HG03521 (cell line): ENCODE results near the gene TRIM59.

Experiments
- ATAC-seq: cut with Tn5 transposase; IDR thresholded peaks from one replicate; pipeline ENCODE4 v1.9.1; 2021; ENCODE audit warnings: mild to moderate bottlenecking, moderate library complexity; ENCODE audit not compliant: unreplicated experiment

The TRIM59 gene

DNA sequence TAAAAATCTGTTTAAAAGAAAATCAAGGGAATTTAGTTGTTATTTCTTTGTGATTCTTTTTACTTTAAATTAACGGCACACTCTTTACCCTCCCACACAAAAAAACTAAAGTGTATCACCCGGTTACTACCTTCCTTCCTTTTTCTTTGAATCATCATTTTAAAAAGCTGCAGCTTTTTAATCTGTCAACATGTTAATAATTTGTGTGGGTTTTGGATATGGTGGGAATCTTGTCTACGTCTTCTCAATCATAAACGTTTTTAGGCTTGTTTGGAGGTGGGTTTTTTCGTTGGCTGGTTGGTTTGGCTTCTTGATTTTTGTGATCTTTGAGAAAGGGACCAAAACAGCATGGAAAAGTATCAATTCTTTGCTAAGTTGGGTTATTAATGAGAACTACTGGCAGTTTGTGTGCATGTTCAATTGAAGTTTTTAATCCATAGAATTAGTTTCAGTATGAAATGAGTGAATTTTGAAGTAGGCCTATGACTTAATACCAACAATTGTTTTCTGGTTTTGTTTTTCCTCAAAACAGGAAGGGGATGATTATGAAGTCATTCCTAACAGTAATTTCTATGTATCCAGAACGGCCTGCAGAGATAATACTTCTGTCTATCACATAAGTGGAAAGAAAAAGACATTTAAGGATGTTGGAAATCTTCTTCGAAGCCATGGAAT, 45.7 kb downstream of the TRIM59 start:
- ATAC-seq = no peak

DNA sequence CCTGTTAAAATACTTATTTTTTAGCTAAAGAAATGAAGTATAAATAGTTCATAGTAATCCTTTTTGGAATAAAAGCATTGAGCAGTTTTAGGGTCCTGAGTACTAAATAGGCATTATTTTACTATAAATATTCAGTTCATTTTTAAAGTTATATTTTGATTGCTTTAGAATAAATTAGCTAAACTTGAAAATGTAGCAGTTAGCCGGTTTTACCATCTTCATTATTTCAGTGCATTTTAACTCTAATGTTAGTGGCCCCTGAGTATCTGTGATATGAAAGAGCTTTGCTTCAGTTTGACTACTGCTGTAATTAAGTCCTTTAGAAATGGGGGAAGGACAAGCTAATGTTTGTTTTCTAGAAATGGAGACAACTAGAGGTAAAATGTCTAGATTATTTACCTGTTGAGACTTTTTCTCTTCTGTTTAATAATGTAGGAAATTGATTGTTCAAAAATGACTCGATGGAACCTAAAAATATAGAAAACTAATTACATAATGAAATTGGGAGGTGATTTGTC, 46.5 kb downstream of the TRIM59 start:
- ATAC-seq = no peak

DNA sequence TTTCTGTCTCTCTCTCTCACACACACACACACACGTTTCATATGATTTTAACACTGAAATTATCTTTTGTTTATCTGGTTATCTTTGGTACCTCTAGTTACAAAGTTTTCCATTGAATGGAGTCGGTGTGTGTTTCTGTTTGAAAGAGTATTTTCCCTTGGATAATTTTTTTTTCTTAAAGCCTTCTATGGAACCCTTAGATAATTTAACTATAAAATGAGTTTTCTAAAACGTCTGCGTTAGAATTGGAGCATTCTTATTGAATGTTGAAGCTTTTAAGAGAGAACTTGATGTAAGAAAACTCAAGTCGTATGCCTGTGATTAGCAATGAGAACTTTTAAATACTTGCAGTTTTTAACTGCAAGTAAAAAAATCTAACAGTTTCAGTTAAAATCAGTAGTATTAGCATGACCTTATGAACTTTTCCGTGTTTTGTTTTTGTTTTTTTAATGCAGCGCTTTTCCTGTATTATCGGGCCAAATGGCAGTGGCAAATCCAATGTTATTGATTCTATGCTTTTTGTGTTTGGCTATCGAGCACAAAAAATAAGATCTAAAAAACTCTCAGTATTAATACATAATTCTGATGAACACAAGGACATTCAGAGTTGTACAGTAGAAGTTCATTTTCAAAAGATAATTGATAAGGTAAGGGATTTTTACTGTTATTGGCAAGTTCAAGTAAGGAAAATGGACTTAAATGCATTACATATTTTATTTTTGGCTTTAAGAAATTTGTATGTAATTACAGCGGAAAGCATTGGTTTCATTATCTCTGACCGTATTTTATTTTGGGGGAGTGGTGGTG, 47.2 kb downstream of the TRIM59 start:
- ATAC-seq = no peak

DNA sequence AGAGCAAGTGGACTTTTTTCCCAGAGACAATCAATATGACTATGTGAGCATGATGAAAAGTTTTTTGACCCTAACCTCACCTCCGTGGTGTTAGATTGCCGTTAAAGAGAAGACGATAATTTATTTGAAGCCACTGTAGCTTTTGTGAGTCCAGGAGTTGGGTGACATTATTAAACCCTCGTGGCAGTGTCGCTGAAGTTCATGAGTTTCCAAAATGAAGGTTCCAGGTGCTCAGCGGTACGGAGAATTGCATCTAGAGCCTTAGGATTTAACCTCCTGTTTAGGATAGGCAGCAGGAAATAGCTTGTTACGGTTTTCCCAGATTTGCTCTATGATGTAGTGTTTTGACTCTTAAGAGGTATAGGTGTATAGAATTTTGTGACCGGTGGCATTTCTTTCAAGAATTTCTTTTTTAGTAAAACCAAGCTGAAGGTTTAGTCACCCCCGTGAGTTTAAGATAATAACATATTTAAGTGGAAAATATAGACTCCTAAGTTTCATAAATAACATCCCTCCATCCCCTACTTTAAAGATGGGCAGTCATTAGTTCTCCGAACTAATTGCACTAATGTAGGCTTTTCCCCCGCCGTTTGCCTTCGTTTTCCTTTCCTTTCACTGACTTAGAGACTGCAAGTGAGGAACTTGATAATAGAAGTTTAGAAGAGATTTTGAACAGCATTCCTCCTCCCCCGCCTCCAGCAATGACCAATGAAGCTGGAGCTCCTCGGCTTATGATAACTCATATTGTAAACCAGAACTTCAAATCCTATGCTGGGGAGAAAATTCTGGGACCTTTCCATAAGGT, 48.1 kb downstream of the TRIM59 start:
- no peak for ATAC-seq

DNA sequence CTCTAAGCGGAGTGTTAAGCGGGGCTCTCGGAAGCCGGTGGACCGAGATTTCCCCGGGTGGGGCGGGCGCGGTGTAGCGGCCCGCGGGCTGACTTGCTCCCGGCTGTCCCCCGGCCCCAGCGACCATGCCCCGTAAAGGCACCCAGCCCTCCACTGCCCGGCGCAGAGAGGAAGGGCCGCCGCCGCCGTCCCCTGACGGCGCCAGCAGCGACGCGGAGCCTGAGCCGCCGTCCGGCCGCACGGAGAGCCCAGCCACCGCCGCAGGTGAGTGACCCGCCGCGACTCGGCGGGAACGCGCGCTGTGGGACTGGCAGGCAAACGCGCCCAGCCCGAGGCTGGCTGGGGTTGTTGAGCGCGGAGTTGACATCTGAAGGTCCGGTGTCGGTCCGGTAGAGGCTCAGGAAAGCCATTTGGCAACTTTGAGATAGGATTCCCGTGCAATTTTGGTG, 48.9 kb downstream of the TRIM59 start:
- ATAC-seq = no peak

DNA sequence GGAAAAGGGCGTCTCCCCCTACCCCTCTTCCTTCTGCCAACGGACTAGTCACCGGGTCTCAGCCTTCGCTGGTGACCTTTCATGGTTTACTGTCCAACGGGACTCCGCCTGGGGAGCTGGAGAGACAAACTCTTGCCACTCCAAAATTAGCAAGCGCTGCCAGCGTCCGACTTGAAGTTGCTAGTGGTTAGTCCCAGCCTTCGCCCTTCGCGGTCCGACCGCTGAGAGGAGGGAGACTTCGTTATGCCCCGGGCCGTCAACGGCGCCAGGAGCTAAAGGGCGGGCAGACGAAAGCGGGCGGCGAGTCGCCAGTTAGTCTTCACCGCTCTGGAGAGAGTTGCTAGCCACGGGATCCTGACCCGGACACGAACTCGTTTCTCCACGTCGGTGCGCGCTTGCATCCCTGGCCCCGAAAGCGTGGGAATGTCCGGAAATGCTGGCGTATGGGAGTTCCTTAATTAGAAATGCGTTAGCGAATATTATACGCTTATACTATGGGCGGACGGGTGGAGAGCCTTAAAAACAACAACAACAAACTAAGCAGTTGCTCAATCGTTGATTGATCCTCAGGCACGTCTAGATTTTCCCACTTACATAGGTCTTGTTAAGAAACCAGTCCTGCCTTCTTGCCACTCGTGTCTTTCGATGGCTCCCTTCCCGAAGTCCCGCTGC, 49.4 kb downstream of the TRIM59 start:
- ATAC-seq = peak; percentile 16

DNA sequence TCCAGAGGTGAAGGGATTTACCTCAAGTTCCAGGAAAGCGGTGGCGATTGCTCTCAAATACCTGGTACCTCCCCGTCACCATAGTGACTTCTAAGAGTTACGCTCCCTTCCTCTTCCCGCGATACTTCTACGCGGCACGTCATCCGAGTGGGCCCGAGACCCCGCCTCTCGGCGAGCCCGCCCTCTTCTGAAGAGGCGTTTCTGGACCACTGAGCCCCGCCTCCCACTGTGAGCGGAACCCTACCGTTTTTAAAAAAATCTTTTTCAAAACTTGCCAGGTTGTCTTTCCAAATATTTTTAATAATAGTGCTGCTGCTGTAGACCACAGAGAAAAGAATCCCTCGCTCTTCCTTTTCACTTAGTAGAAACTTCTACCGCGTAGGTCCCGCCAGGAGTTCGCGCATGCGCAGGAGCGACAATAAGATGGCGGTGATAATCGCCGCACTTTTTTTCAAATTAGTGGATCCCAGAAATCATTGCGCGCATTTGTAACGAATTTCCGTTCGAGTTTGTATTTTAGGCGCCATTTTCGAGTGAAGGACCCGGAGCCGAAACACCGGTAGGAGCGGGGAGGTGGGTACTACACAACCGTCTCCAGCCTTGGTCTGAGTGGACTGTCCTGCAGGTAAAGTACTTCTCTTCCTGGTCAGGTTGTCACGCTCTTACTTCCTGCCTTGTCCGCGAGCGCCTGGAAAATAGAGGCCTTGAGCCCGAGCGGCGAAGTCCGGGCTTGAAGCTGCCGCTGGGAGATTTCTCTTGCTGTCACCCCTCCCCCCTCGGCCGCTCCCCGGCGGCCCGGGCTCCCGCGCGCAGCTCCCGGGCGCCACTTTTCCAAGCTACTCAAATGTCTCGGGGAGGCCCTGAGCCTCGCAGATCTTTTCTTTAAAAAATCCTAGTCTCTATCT, 50.2 kb downstream of the TRIM59 start, which contains the start of the genes IFT80 and SMC4:
Gene IFT80 (minus strand): TSS at position 101 of the 905 bp plus-strand sequence. CDS start 14,625 bp downstream, outside the sequence.
Gene SMC4 (plus strand): TSS at position 526 of the 905 bp plus-strand sequence. CDS start 1,177 bp downstream, outside the sequence.
- peak; percentile 93 for ATAC-seq

DNA sequence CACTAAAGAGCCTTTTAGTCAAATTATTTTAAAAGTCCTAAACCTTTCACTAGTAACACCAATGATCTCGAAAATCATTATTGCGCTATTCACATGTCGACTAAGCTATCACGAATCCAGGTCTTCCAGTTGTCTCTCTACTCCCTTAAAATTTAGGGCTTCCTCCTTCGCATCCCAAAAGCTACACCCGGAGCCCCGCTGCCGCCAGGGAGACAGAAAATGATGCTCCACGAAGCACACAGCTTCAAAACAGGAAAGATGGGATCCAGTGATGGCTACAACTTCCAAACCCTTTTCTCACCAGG, 50.8 kb downstream of the TRIM59 start:
- ATAC-seq = peak; percentile 2

DNA sequence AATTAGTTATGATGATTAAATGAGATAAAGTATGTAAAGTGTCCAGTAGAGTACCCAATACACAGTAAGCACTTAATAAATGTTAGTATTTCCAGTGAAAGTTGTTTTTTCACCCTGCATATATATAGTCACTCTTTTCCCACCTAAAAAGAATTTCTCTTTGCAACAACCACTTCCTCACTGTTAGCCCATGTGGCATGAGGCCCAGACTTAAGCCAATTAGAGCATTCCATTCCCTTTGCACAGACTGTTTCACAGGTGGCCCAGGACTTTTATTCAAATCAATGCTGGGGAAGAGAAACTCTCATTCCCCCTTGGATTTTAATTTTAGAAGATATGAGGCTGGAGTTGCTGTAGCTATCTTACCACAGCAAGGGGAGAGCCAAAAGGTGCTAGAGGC, 54.3 kb downstream of the TRIM59 start:
- no peak for ATAC-seq

DNA sequence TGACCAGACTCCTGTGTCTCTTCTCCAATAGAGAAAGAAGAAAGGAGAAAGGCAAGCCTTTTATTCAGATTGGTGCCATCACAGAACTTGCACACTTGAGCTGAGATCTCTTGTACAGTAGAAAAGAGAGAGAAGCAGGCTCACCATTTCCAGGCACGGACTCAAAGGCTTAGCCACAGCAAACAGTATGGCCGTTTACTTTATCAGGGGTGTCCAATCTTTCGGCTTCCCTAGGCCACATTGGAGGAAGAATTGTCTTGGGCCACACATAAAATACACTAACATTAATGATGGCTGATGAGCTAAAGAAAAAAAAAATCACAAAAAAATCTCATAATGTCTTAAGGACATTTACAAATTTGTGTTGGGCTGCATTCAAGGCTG, 55.6 kb downstream of the TRIM59 start:
- no peak for ATAC-seq

DNA sequence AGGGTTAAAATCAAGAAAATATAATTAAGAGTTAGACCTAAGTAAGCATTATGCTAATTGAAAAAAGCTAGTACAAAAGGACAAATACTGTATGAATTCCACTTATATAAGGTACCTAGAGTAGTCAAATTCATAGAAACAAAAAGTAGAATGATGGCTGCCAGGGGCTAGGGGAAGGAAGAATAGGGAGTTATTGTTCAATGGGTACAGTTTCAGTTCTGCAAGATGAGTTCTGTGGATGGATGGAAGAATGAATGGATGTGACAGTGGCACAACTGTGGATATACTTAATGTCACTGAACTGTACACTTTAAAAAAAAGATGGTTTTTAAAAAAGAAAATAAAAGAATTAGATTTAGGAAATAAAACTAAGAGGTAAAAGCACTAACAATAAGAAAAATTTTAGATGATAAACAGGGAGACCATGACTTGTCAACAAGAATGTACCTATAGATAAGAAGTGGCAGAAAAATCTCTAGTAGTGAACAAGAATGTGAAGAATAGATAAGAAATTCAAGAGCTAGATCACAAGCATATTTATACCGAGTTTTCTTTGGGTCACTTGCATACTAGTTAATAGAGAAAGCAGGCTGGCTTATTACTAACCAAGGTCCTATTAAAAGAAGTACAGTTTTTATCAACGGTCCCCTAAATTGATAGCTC, 56.1 kb downstream of the TRIM59 start:
- ATAC-seq = no peak

DNA sequence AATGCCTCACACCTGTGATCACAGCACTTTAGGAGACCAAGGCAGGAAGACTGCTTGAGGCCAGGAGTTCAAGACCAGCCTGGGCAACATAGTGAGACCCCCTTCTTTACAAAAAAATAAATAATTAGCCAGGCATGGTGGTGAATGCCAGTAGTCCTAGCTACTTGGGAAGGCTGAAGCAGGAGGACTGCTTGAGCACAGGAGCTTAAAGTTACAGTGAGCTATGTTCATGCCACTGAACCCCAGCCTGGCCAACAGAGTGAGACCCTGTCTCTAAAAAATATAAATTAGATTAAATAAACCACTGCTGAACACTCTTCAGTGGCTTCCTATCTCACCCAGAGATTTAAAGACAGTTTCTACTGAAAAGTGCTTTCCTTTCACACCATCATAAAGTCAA, 56.8 kb downstream of the TRIM59 start:
- no peak for ATAC-seq

DNA sequence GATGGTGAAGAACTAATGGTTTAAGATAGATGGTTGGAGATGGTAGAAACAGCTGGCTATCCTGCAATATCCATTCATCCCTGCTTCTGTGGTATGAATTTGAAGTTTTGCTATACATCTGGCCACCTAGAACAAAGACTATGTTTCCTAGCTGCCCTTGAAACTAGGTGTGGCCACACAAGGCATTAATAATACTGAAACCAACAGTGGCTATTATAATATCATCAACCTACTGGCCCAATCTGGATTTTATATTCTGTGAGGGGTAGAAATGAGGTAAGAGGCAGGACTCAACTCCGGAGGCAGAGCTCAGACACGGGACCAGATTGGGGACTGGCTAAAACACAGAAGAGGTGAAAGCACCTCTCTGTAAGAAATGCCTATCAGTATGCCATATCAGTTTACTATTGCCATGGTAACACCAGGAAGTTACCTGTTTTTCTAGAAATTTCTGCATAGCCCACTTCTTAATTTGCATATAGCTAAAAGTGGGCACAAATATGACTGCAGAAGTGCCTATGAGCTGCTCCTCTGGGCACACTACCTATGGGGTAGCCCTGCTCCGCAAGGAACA, 58.9 kb downstream of the TRIM59 start:
- no peak for ATAC-seq
